Karpas-422 (cell line): ENCODE results near the gene NEK7. TPM values are rescaled to one million over a fixed set of nuclear protein-coding genes. Genes with fewer than 3 reads are reported as not detected.
A peak's percentile ranks its signal among the peaks of the same experiment; 100 is the strongest.
"Not testable (repeated sequence)": the region's sequence is repeated elsewhere in the genome, so short reads cannot be mapped to it uniquely, and the experiment has no call there.

Experiments
- DNase-seq: peaks from one replicate; pipeline ENCODE4 v3.0.0-alpha.2; 2015
- H2AFZ ChIP-seq: fragments of 200-600 bp; sonication (generic); 2 replicates; pipeline ENCODE4 v1.6.1; 2014; ENCODE audit warnings: antibody characterized with exemption, low read length, mixed read lengths
- H3K27ac ChIP-seq: fragments of 200-600 bp; sonication (generic); 2 replicates; pipeline ENCODE4 v1.5.1; 2014; ENCODE audit warnings: mild to moderate bottlenecking, low read length, moderate library complexity
- H3K27me3 ChIP-seq: fragments of 200-600 bp; sonication (generic); 2 replicates; pipeline ENCODE4 v1.6.1; 2014; ENCODE audit warnings: low read length, mixed read lengths
- H3K36me3 ChIP-seq: fragments of 200-600 bp; sonication (generic); 2 replicates; pipeline ENCODE4 v1.6.1; 2014; ENCODE audit warnings: low read length, mixed read lengths; ENCODE audit not compliant: insufficient read depth
- H3K4me1 ChIP-seq: fragments of 200-600 bp; sonication (generic); 2 replicates; pipeline ENCODE4 v1.6.1; 2014; ENCODE audit warnings: mild to moderate bottlenecking, low read length, mixed read lengths
- H3K4me2 ChIP-seq: fragments of 200-600 bp; sonication (generic); 2 replicates; pipeline ENCODE4 v1.6.1; 2014; ENCODE audit warnings: low read length, low read depth, mild to moderate bottlenecking; ENCODE audit not compliant: poor library complexity, severe bottlenecking
- H3K4me3 ChIP-seq: fragments of 200-600 bp; sonication (generic); 2 replicates; pipeline ENCODE4 v1.5.1; 2014; ENCODE audit warnings: mild to moderate bottlenecking, antibody characterized with exemption, low read length, mixed read lengths
- H3K79me2 ChIP-seq: fragments of 200-600 bp; sonication (generic); 2 replicates; pipeline ENCODE4 v1.6.1; 2014; ENCODE audit warnings: mild to moderate bottlenecking, low read length, mixed read lengths
- H3K9ac ChIP-seq: fragments of 200-600 bp; sonication (generic); 2 replicates; pipeline ENCODE4 v1.6.0; 2014; ENCODE audit warnings: low read length
- H3K9me2 ChIP-seq: fragments of 200-600 bp; sonication (generic), shearing (Covaris generic); replicated peaks from 2 replicates; pipeline ENCODE4 v1.6.0; 2014; ENCODE audit warnings: mild to moderate bottlenecking, low read length, moderate library complexity; ENCODE audit not compliant: insufficient read depth
- H3K9me3 ChIP-seq: fragments of 300-700, 200-600 bp; sonication (generic); 2 replicates; pipeline ENCODE4 v1.6.1; 2014; ENCODE audit warnings: low read length, mixed read lengths
- H4K20me1 ChIP-seq: fragments of 200-600 bp; sonication (generic); 2 replicates; pipeline ENCODE4 v1.6.1; 2014; ENCODE audit warnings: mild to moderate bottlenecking, antibody characterized with exemption, low read length, low read depth; ENCODE audit not compliant: insufficient read depth
- total RNA-seq: library from RNA; depleted of rRNA; stranded (reverse); fragments of >200 nt; shearing (Covaris generic); gene quantifications from 2 replicates; pipeline ENCODE4 v1.2.3, GENCODE V29; 2014; ENCODE audit warnings: low replicate concordance

The NEK7 gene
- total RNA-seq, 1 experiment from 2014 or later: 133 TPM

- Histone ChIP-seq H3K4me2 (no peak overlapping the region), H3K27ac (no peak overlapping the region)
These were observed 31.3 kb downstream of the NEK7 start for GRCh38 chr1:198187973-198188588.

GRCh38 chr1:198191117-198191516 is 34.3 kb downstream of the NEK7 start:
- peaks cover 99% of the 10 kb centered on the region for H3K79me2 ChIP-seq

More at GRCh38 chr1:198187973-198188588, 31.3 kb downstream of the NEK7 start:
- peaks cover 50% of the 10 kb centered on the region for H3K4me1 ChIP-seq
- no peaks in the 10 kb centered on the region for H4K20me1 ChIP-seq
- no peaks in the 10 kb centered on the region for H3K27me3 ChIP-seq
- no peak for DNase-seq
- H3K9me2 ChIP-seq: no peaks in the 10 kb centered on the region
- H3K9ac ChIP-seq: no peak overlapping the region
- no peaks in the 10 kb centered on the region for H3K9me3 ChIP-seq
- peaks cover 100% of the 10 kb centered on the region for H3K79me2 ChIP-seq
- H3K36me3 ChIP-seq: no peaks in the 10 kb centered on the region
- no peak overlapping the region for H3K4me3 ChIP-seq
- H2AFZ ChIP-seq: no peak overlapping the region

GRCh38 chr1:198193871-198194270 is 37.1 kb downstream of the NEK7 start:
- not testable (repeated sequence) for H3K9ac ChIP-seq, DNase-seq, H2AFZ ChIP-seq, H3K4me3 ChIP-seq, H3K9me3 ChIP-seq, H3K4me2 ChIP-seq, H3K9me2 ChIP-seq, H3K36me3 ChIP-seq, H4K20me1 ChIP-seq, H3K27ac ChIP-seq, H3K27me3 ChIP-seq
- H3K79me2 ChIP-seq: peaks cover 99% of the 10 kb centered on the region
- peaks cover 49% of the 10 kb centered on the region for H3K4me1 ChIP-seq

More at GRCh38 chr1:198191117-198191516, 34.3 kb downstream of the NEK7 start:
- Histone ChIP-seq H3K4me3 (no peak overlapping the region), H3K36me3 (no peaks in the 10 kb centered on the region), H3K27ac (no peak overlapping the region), H3K9ac (no peak overlapping the region), H3K9me2 (no peaks in the 10 kb centered on the region), H3K4me1 (peaks cover 36% of the 10 kb centered on the region), H3K4me2 (no peak overlapping the region), H3K9me3 (no peaks in the 10 kb centered on the region), H3K27me3 (no peaks in the 10 kb centered on the region), H4K20me1 (no peaks in the 10 kb centered on the region), H2AFZ (no peak overlapping the region)
- no peak for DNase-seq

DNA sequence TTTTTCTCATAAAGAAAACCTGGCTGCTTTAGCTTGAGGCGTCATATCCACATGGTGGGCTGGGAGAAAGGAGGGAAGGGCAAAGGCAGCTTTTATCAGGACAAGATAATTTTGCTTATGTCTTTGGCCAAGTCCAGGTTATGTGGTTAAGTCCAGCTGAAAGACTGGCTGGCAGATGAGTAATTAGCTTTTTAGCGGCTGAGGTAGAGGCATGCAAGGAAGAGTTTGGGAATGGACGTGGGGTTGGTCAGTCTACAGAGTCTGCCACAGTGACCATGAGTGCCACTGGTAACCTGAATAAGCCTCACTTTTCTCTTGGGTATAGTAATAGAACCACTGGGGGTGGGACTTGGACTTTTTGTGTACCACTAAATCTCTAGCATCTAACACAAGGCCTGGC is 39.8 kb downstream of the NEK7 start:
- no peaks in the 10 kb centered on the region for H4K20me1 ChIP-seq
- no peak overlapping the region for H3K9ac ChIP-seq
- no peaks in the 10 kb centered on the region for H3K27me3 ChIP-seq
- H3K79me2 ChIP-seq: peaks cover 99% of the 10 kb centered on the region
- no peak overlapping the region for H3K4me2 ChIP-seq
- H3K36me3 ChIP-seq: no peaks in the 10 kb centered on the region
- no peak for DNase-seq
- H3K27ac ChIP-seq: no peak overlapping the region
- H3K4me3 ChIP-seq: no peak overlapping the region
- H3K4me1 ChIP-seq: peaks cover 56% of the 10 kb centered on the region
- no peak overlapping the region for H2AFZ ChIP-seq
- no peaks in the 10 kb centered on the region for H3K9me3 ChIP-seq
- H3K9me2 ChIP-seq: no peaks in the 10 kb centered on the region

- no peaks in the 10 kb centered on the region for H4K20me1 ChIP-seq
- no peaks in the 10 kb centered on the region for H3K36me3 ChIP-seq
- H3K27me3 ChIP-seq: no peaks in the 10 kb centered on the region
- no peak for DNase-seq
- H3K27ac ChIP-seq: no peak overlapping the region
- peaks cover 58% of the 10 kb centered on the region for H3K4me1 ChIP-seq
- H3K4me3 ChIP-seq: no peak overlapping the region
- H3K79me2 ChIP-seq: peaks cover 99% of the 10 kb centered on the region
- H3K9me2 ChIP-seq: no peaks in the 10 kb centered on the region
- H2AFZ ChIP-seq: no peak overlapping the region
- no peaks in the 10 kb centered on the region for H3K9me3 ChIP-seq
- H3K9ac ChIP-seq: no peak overlapping the region
- no peak overlapping the region for H3K4me2 ChIP-seq
These were observed 40.5 kb downstream of the NEK7 start for GRCh38 chr1:198197285-198197684.

DNA sequence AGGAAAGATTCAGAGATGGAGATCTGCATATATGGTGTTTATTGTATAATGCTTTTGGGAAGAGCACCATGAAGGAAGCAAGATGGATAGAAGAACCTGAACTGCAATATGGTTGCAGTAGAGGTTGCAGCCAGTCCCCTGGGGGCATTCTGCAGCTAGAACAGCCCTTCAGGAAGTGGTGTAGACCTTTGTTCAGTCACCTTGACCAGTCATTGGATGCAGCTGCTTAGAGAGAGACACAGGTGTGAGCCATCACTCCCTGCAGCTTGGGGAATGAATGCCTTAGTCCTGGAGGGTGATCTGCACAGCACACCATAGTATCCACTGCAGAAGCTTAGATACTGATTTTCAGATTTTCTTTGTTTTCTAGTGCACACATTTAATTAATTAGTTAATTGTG is 42.3 kb downstream of the NEK7 start:
- Histone ChIP-seq H4K20me1 (no peaks in the 10 kb centered on the region), H3K4me1 (peaks cover 58% of the 10 kb centered on the region)

GRCh38 chr1:198201956-198202784 is 45.4 kb downstream of the NEK7 start:
- no peak overlapping the region for H3K4me2 ChIP-seq
- no peak overlapping the region for H3K27ac ChIP-seq
- H3K9me3 ChIP-seq: no peaks in the 10 kb centered on the region
- H3K36me3 ChIP-seq: no peaks in the 10 kb centered on the region
- H3K9ac ChIP-seq: no peak overlapping the region
- H3K4me1 ChIP-seq: peaks cover 56% of the 10 kb centered on the region
- H2AFZ ChIP-seq: no peak overlapping the region
- H3K9me2 ChIP-seq: no peaks in the 10 kb centered on the region
- no peak for DNase-seq
- peaks cover 100% of the 10 kb centered on the region for H3K79me2 ChIP-seq
- no peaks in the 10 kb centered on the region for H4K20me1 ChIP-seq
- H3K27me3 ChIP-seq: no peaks in the 10 kb centered on the region
- no peak overlapping the region for H3K4me3 ChIP-seq

More for the DNA sequence above, 42.3 kb downstream of the NEK7 start:
- Histone ChIP-seq H3K27me3 (no peaks in the 10 kb centered on the region), H3K4me2 (peak overlapping the region; percentile 35), H3K27ac (peak overlapping the region; percentile 61), H3K79me2 (peaks cover 99% of the 10 kb centered on the region), H3K9ac (no peak overlapping the region), H3K9me3 (no peaks in the 10 kb centered on the region), H3K36me3 (no peaks in the 10 kb centered on the region), H3K4me3 (no peak overlapping the region), H2AFZ (no peak overlapping the region), H3K9me2 (no peaks in the 10 kb centered on the region)
- peak; percentile 77 for DNase-seq

GRCh38 chr1:198203434-198203833 is 46.6 kb downstream of the NEK7 start:
- no peak for DNase-seq
- no peaks in the 10 kb centered on the region for H4K20me1 ChIP-seq
- peaks cover 44% of the 10 kb centered on the region for H3K4me1 ChIP-seq
- H3K9me2 ChIP-seq: no peaks in the 10 kb centered on the region
- H3K4me3 ChIP-seq: no peak overlapping the region
- H3K27me3 ChIP-seq: no peaks in the 10 kb centered on the region
- no peaks in the 10 kb centered on the region for H3K9me3 ChIP-seq
- peak overlapping the region; percentile 5; the same call in 1 of the 2 replicates for H3K27ac ChIP-seq
- H2AFZ ChIP-seq: no peak overlapping the region
- H3K79me2 ChIP-seq: peaks cover 100% of the 10 kb centered on the region
- no peaks in the 10 kb centered on the region for H3K36me3 ChIP-seq
- H3K4me2 ChIP-seq: no peak overlapping the region
- H3K9ac ChIP-seq: no peak overlapping the region
